22Rv1 (cell line): ENCODE results near the gene KCNK7.

Experiments used
- CTCF ChIP-seq: fragments of 450-650 bp; IDR thresholded peaks from 2 replicates; pipeline ENCODE4 v1.5.1; 2017; ENCODE audit warnings: mild to moderate bottlenecking
- ZFX ChIP-seq: fragments of 450-650 bp; IDR thresholded peaks from 2 replicates; pipeline ENCODE4 v1.6.1; 2017; ENCODE audit warnings: antibody characterized with exemption, borderline replicate concordance

GRCh38 chr11:65617990-65618751 is 22.6 kb upstream of the KCNK7 start:
- no peak for TF ChIP-seq CTCF
- TF ChIP-seq ZFX: no peak
